ENCODE data around the gene JAZF1.
"Not testable (repeated sequence)": the region's sequence is repeated elsewhere in the genome, so short reads cannot be mapped to it uniquely, and the experiment has no call there.

Gene JAZF1

GRCh38 chr7:27883696-27884095 is 296.9 kb downstream of the JAZF1 start:
- no peak for DNase-seq (ENCODE audit: low spot score)
- FAIRE-seq = no peak

DNA sequence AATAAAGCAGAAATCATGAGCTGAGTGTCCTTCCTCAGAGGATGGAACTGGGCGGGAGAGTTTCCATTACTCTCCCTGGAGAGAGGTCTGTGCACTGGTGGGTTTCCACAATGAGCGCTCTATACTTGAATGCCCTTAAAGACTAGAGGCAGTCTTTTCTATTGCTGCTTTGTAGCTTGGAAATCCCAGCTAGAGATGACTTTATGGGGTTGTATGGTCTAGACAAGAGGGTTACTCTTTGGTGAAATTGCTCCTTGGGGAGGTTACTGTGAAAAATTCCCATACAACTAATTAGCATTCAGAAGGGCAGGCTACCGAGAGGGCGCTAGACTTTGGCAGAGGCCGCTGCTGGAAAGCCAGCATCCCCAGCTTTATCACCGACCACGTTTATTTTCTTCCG is 303.8 kb downstream of the JAZF1 start:
- DNase-seq (ENCODE audit: low spot score) (no peak), FAIRE-seq (no peak)

DNA sequence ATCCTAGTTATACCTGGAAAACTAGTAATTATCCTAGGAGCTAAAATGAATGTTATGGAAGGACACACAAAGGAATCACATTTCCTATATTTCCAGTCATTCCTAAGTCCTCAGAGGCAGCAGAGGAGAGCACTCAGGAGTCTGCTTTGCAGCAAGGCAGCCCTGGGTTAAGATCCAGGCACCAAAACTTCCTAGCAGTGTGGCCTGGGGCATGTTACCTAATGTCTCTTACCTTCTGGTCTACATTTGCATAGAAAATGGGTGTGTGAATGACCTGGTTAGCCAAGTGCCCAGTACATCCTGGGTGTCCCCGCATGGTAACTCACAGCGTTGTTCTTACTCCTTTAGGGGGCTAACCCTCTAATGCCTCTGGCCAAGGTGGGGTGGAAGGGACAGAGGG is 304.8 kb downstream of the JAZF1 start:
- DNase-seq (ENCODE audit: low spot score) (no peak), FAIRE-seq (no peak)

DNA sequence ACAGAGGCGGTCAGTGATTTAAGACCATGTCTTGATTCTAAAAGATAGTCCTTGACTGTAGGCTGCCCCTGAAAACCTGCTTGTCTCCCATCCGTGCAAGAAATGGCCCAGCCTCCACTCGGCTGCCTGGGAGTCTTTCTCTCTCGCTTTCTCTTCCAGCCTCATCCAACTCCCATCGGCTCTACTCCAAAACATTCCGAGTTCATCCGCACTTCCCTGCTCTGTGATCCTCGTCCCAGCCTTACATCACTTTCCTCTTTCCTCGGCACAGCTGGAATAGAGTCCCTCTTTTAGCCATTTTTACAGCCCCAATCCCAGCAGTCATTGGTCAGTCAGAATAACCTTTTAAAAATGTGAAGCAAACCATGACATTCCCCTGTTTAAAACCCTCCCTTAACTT is 305.5 kb downstream of the JAZF1 start:
- FAIRE-seq (no peak), DNase-seq (ENCODE audit: low spot score) (no peak)

- peak; percentile 99 for FAIRE-seq
- DNase-seq (ENCODE audit: low spot score) = peak; percentile 96
Measured at GRCh38 chr7:27873981-27874957, 306.3 kb downstream of the JAZF1 start.

- FAIRE-seq (no peak), DNase-seq (ENCODE audit: low spot score) (no peak)
Measured at GRCh38 chr7:27872356-27873275, 308.0 kb downstream of the JAZF1 start.

DNA sequence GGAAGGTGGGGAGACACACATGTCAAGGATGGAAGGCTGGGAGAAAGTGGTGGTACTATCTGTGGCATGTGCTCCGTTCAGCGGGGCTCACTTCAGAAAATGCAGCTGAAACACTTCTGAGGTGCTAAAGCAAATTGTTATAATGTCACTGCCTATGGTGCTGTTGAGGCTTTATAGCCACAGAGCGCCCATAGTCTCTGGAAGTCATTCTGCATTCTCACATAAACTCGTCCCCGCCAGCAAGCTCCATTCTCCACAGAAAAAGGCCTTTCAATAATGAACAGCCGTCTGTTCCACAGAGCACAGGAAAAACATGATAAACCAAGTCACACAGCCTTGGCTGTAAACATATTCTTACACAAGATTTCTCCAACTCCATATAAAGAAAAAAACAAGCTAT is 308.7 kb downstream of the JAZF1 start:
- no peak for DNase-seq (ENCODE audit: low spot score)
- FAIRE-seq = no peak

- no peak for DNase-seq (ENCODE audit: low spot score)
- no peak for FAIRE-seq
Measured at GRCh38 chr7:27871086-27871485, 309.5 kb downstream of the JAZF1 start.

- DNase-seq (ENCODE audit: low spot score) = no peak
- no peak for FAIRE-seq
Measured at GRCh38 chr7:27870595-27870994, 310.0 kb downstream of the JAZF1 start.

- DNase-seq (ENCODE audit: low spot score) (no peak), FAIRE-seq (no peak)
Measured at GRCh38 chr7:27869056-27869455, 311.5 kb downstream of the JAZF1 start.

DNA sequence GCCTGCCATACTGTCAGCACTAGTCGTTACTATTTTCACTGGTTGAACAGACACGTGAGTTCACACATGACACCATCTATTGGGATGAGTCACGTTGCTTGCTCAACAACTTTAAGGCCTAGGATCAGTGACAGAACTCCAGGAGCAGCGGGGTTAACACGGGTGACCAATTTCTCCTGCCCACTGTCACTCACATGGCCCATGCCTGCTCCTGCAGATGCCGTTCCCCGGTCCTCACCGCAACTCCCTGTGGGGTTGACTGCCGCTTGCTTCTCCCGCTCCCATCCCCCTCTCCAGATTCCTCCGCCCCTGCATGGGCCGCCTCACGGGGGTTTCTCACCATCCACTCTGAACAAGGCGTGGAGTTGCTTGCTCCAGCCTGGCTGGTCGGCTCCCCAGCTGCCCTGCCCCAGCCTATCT is 312.5 kb downstream of the JAZF1 start:
- FAIRE-seq = peak; percentile 98

DNA sequence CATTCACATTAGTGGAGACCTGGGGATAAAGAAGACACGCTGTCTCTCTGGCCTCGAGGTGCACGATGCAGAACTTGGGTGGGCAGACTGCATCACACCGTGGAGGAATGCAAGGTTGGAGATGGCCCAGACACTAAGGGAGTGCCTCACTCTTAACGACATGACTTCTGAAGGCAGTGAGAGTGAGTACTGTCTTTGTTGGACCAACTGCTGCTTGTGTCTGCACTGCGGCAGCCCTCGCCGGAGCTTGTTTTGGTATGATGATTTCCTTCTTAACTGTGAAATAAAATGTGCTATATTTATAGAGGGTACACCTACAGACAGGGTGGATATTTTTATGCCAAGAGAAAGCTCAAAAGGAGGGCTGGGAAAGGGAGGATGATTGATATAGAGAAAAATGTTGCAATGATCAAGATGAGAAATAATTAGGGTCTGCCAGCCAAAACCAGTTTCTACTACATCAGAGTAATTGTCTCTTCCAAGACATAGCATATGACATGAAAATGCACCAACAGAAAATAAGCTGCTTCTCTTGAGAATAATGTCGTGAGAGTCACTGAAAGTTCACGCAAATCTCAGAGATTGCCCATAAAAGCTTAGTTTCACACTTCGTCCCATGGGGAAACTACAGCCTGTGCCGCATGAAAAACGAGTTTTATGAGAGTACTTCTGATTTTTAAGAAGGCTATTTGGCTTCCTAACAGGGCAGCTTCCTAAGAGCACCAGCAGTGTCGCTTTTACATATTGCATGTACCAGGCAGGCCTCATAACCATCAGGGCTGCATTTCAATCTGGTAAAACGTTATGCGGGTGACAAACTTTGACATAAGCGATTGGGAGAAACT is 313.5 kb downstream of the JAZF1 start:
- no peak for FAIRE-seq

More for the DNA sequence above, 312.5 kb downstream of the JAZF1 start:
- peak; percentile 100 for DNase-seq (ENCODE audit: low spot score)

GRCh38 chr7:27866256-27866655 is 314.3 kb downstream of the JAZF1 start:
- FAIRE-seq = no peak
- DNase-seq (ENCODE audit: low spot score) = no peak

More for the DNA sequence above, 313.5 kb downstream of the JAZF1 start:
- no peak for DNase-seq (ENCODE audit: low spot score)

- DNase-seq (ENCODE audit: low spot score) = peak; percentile 90
- FAIRE-seq = peak; percentile 91
Measured at GRCh38 chr7:27863880-27864279, 316.7 kb downstream of the JAZF1 start.

DNA sequence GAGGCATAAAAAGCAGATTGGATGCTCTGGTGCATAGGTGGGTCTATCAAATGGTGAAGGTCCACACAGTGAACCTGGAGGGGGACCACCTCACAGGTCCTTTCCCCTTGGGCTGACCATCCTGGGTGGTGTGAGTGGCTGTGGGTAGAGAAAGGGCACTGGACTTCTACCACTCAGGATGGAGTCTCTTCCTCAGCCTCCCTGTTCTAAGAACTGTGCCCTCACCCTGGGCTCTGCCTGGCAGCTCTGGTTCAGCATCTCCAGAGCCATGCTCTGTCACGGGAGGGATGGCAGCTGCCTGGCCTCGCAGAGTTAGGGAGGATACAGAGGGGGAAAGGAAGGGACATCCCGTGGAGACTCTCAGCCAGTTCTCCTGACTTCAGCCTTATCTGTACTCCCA is 318.8 kb downstream of the JAZF1 start:
- DNase-seq (ENCODE audit: low spot score) = no peak
- FAIRE-seq = no peak

DNA sequence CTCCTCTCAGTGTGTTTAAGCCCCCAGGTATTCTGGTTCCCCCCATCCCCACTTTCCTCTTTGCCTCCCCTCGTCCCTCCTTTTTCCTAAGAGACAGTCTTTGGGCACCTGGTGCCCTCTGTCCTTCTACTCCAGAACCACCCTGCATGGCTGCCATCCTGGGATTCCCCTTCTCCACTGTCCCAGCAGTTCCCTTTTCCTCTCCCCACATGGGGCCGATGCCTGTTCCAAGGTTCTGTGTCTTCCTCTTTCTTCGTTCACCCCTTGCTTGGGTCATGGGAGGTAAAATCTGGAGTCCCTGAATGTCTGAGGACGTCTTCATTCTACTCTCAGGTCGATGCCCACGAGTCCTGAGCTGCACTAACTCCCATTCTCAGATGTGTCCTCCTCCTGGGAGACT is 319.8 kb downstream of the JAZF1 start:
- no peak for DNase-seq (ENCODE audit: low spot score)
- no peak for FAIRE-seq

DNA sequence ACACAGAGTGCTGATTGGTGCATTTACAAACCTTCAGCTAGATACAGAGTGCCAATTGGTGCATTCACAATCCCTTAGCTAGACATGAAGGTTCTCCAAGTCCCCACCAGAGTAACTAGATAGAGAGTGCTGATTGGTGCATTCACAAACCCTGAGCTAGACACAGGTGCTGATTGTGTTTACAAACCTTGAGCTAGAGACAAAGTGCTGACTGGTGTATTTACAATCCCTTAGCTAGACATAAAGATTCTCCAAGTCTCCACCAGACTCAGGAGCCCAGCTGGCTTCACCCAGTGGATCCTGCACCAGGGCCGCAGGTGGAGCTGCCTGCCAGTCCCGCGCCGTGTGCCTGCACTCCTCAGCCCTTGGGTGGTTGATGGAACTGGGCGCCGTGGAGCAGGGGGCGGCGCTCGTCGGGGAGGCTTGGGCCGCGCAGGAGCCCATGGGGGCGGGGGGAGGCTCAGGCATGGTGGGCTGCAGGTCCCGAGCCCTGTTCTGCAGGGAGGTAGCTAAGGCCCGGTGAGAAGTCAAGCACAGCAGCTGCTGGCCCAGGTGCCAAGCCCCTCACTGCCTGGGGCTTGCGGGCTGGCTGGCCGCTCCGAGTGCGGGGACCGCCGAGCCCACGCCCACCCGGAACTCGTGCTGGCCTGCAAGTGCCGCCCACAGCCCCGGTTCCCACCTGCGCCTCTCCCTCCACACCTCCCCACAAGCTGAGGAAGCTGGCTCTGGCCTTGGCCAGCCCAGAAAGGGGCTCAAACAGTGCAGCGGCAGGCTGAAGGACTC is 323.7 kb downstream of the JAZF1 start:
- not testable (repeated sequence) for DNase-seq (ENCODE audit: low spot score); FAIRE-seq

GRCh38 chr7:27850531-27850930 is 330.1 kb downstream of the JAZF1 start:
- DNase-seq (ENCODE audit: low spot score) (no peak), FAIRE-seq (no peak)

DNA sequence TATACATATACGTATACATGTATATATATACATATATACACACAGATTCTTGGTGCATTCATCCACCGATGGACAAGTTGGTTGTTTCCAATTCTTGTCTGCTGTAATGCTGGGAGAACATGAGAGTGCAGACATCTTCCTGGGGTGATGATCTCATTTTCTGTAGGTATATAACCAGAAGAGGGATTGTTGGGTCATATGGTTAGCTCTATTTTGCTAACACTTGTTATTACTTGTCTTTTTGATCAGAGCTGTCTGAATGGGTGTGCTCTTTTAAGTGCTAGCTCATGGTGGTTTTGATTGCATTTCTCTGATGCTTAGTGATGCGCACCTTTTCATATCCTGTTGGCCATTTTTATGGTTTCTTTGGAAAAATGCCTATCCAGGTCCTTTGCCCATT is 334.2 kb downstream of the JAZF1 start:
- FAIRE-seq = no peak
- no peak for DNase-seq (ENCODE audit: low spot score)

DNA sequence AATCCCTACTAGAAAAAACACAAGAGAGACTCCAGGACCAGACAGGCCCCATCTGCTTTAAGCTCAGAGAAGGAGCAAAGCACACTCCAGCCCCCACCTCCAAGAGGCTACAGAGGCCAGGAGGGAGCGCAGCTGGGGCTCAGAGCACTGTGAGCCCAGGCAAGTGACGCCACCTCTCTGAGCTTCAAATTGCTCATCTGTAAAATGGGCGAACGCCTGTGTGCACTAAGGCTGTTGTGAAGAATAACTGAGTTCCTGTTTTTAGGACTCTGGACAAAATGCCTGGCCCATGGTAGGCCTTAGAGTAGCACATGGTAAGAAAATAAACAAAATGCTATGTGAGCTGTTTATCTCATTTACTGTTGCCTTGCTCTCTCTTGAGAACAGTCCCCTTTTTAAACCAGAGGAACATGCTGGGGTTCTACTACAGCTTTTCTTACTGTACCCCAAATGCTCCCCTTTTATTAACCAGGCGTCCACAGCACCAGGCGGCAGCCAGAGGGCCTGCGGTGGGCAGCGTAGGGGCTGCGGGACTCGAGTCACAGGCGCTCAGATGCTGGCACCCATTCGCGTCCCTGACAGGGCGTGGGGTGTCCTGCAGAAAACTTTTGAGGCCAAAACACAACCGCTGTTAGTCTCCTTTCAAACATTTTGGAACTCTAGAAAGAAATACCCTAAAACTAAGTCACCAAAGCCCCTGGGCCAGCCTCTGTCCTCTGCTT is 336.9 kb downstream of the JAZF1 start:
- FAIRE-seq = no peak
- DNase-seq (ENCODE audit: low spot score) = no peak
